HG03442 (cell line): ENCODE data around the gene MATR3.
"Not testable (repeated sequence)": the region's sequence is repeated elsewhere in the genome, so short reads cannot be mapped to it uniquely, and the experiment has no call there.

Source experiments
- ATAC-seq: cut with Tn5 transposase; IDR thresholded peaks from one replicate; pipeline ENCODE4 v1.9.1; 2021; ENCODE audit warnings: mild to moderate bottlenecking, moderate library complexity; ENCODE audit not compliant: unreplicated experiment

MATR3 gene

GRCh38 chr5:139293507-139294373 lies at the start of gene MATR3:
TSS of gene MATR3 (plus strand) at chr5:139293740. CDS start at chr5:139307416, 13,676 bp downstream.
- ATAC-seq = peak; percentile 72

- ATAC-seq = no peak
Observed at GRCh38 chr5:139245637-139246339, 47.8 kb upstream of the MATR3 start.

- peak; percentile 46 for ATAC-seq
Observed at GRCh38 chr5:139246394-139246793, 47.1 kb upstream of the MATR3 start.

GRCh38 chr5:139248826-139249453 lies 44.6 kb upstream of the MATR3 start:
- no peak for ATAC-seq

- ATAC-seq = no peak
Observed at GRCh38 chr5:139251281-139251687, 42.3 kb upstream of the MATR3 start.

GRCh38 chr5:139251695-139252288 lies 41.7 kb upstream of the MATR3 start:
- no peak for ATAC-seq

GRCh38 chr5:139253115-139253514 lies 40.4 kb upstream of the MATR3 start:
- ATAC-seq = no peak

GRCh38 chr5:139256820-139257219 lies 36.7 kb upstream of the MATR3 start:
- no peak for ATAC-seq

GRCh38 chr5:139262059-139262741 lies 31.3 kb upstream of the MATR3 start:
- no peak for ATAC-seq

GRCh38 chr5:139262742-139263445 lies 30.6 kb upstream of the MATR3 start:
- ATAC-seq = peak; percentile 67

- no peak for ATAC-seq
Observed at GRCh38 chr5:139263536-139263935, 30.0 kb upstream of the MATR3 start.

GRCh38 chr5:139263946-139264345 lies 29.6 kb upstream of the MATR3 start:
- no peak for ATAC-seq

GRCh38 chr5:139265001-139265400 lies 28.5 kb upstream of the MATR3 start:
- no peak for ATAC-seq

GRCh38 chr5:139266236-139266635 lies 27.3 kb upstream of the MATR3 start:
- no peak for ATAC-seq

GRCh38 chr5:139267481-139267880 lies 26.1 kb upstream of the MATR3 start:
- no peak for ATAC-seq

GRCh38 chr5:139268364-139269202 lies 25.0 kb upstream of the MATR3 start:
- no peak for ATAC-seq

GRCh38 chr5:139270718-139271117 lies 22.8 kb upstream of the MATR3 start:
- not testable (repeated sequence) for ATAC-seq

- no peak for ATAC-seq
Observed at GRCh38 chr5:139271201-139272027, 22.1 kb upstream of the MATR3 start.
